Erythroblast (primary cell): Measurements from ENCODE around the gene GABRR1.

ENCODE experiments used
- GATA1 ChIP-seq: IDR thresholded peaks from 2 replicates; pipeline ENCODE4 v1.6.1; 2011; ENCODE audit warnings: low read depth, mild to moderate bottlenecking, control low read depth, low read length, moderate library complexity
- POLR2A ChIP-seq: IDR thresholded peaks from 2 replicates; pipeline ENCODE4 v1.6.1; 2011; ENCODE audit warnings: mild to moderate bottlenecking, low read length

- TF ChIP-seq POLR2A: no peak
- TF ChIP-seq GATA1: no peak
Measured at GRCh38 chr6:89133981-89134380, 83.2 kb downstream of the GABRR1 start.
